Neural cell (in vitro differentiated cells): ENCODE measurements around the gene HYLS1. TPM values are rescaled to one million over a fixed set of nuclear protein-coding genes. Genes with fewer than 3 reads are reported as not detected.
"Not testable (repeated sequence)": the region's sequence is repeated elsewhere in the genome, so short reads cannot be mapped to it uniquely, and the experiment has no call there.

ENCODE experiments used
- H2AFZ ChIP-seq: fragments of 200-600, 300-800 bp; sonication (generic), shearing (Covaris generic); 2 replicates; pipeline ENCODE4 v1.6.0; 2014; ENCODE audit warnings: low read depth, mild to moderate bottlenecking, antibody characterized with exemption, low read length, moderate library complexity
- H3F3A ChIP-seq: fragments of 200-600 bp; shearing (Covaris generic); 2 replicates; pipeline ENCODE4 v1.6.1; 2016; ENCODE audit warnings: mild to moderate bottlenecking, moderate library complexity, mixed read lengths, antibody characterized with exemption, low read length; ENCODE audit not compliant: insufficient read depth, poor library complexity, severe bottlenecking
- H3K27ac ChIP-seq: fragments of 200-600, 300-800 bp; sonication (generic), shearing (Covaris generic); 2 replicates; pipeline ENCODE4 v1.5.1; 2014; ENCODE audit warnings: mild to moderate bottlenecking, low read length, moderate library complexity
- H3K27me3 ChIP-seq: fragments of 300-800, 200-600 bp; sonication (generic), shearing (Covaris generic); 2 replicates; pipeline ENCODE4 v1.6.0; 2014; ENCODE audit warnings: mild to moderate bottlenecking, low read depth, low read length, moderate library complexity; ENCODE audit not compliant: insufficient read depth
- H3K36me3 ChIP-seq: fragments of 300-800, 200-600 bp; sonication (generic), shearing (Covaris generic); 2 replicates; pipeline ENCODE4 v1.5.1; 2014; ENCODE audit warnings: mild to moderate bottlenecking, antibody characterized with exemption, low read length, moderate library complexity; ENCODE audit not compliant: insufficient read depth
- H3K4me2 ChIP-seq: fragments of 300-800, 200-600 bp; sonication (generic), shearing (Covaris generic); 2 replicates; pipeline ENCODE4 v1.6.0; 2014; ENCODE audit warnings: mild to moderate bottlenecking, low read length
- H3K4me3 ChIP-seq: fragments of 300-800, 200-600 bp; sonication (generic), shearing (Covaris generic); 2 replicates; pipeline ENCODE4 v1.5.1; 2014; ENCODE audit warnings: mild to moderate bottlenecking, low read length, moderate library complexity
- H3K79me2 ChIP-seq: fragments of 200-600 bp; shearing (Covaris generic); replicated peaks from 2 replicates; pipeline ENCODE4 v1.6.0; 2014; ENCODE audit warnings: mild to moderate bottlenecking, low read length, moderate library complexity; ENCODE audit not compliant: insufficient read depth
- H3K9ac ChIP-seq: fragments of 300-800, 200-600 bp; sonication (generic), shearing (Covaris generic); 2 replicates; pipeline ENCODE4 v1.6.1; 2016; ENCODE audit warnings: mild to moderate bottlenecking, low read length, mixed read lengths
- H3K9me2 ChIP-seq: fragments of 200-600 bp; shearing (Covaris generic); 2 replicates; pipeline ENCODE4 v1.6.1; 2016; ENCODE audit warnings: mild to moderate bottlenecking, low read length, mixed read lengths; ENCODE audit not compliant: insufficient read depth
- H3K9me3 ChIP-seq: fragments of 200-600, 300-800 bp; sonication (generic), shearing (Covaris generic); 2 replicates; pipeline ENCODE4 v1.6.1; 2016; ENCODE audit warnings: mild to moderate bottlenecking, mixed run types, low read length, moderate library complexity, mixed read lengths
- H4K20me1 ChIP-seq: fragments of 200-600 bp; shearing (Covaris generic); 2 replicates; pipeline ENCODE4 v1.6.1; 2016; ENCODE audit warnings: mild to moderate bottlenecking, mixed run types; ENCODE audit not compliant: insufficient read depth
- EP300 ChIP-seq: fragments of 450-650 bp; conservative IDR thresholded peaks from 2 replicates; pipeline ENCODE4 v1.6.1; 2014; ENCODE audit warnings: antibody characterized with exemption, mild to moderate bottlenecking, moderate library complexity; ENCODE audit not compliant: poor library complexity, severe bottlenecking
- EZH2 ChIP-seq: fragments of 200-600, 300-800 bp; shearing (Covaris generic), sonication (generic); IDR thresholded peaks from 2 replicates; pipeline ENCODE4 v1.6.1; 2014; ENCODE audit warnings: antibody characterized with exemption, low read length, borderline replicate concordance, mild to moderate bottlenecking; ENCODE audit not compliant: insufficient read depth, poor library complexity, severe bottlenecking
- MXI1 ChIP-seq: fragments of 450-650 bp; conservative IDR thresholded peaks from 2 replicates; pipeline ENCODE4 v1.6.1; 2014; ENCODE audit warnings: antibody characterized with exemption, mild to moderate bottlenecking; ENCODE audit not compliant: poor library complexity, severe bottlenecking
- POLR2AphosphoS5 ChIP-seq: IDR thresholded peaks from 2 replicates; pipeline ENCODE4 v1.6.1; 2012
- RAD21 ChIP-seq: fragments of 450-650 bp; conservative IDR thresholded peaks from 2 replicates; pipeline ENCODE4 v1.6.1; 2014; ENCODE audit warnings: antibody characterized with exemption, mild to moderate bottlenecking, moderate library complexity
- SMC3 ChIP-seq: fragments of 450-650 bp; conservative IDR thresholded peaks from 2 replicates; pipeline ENCODE4 v1.6.1; 2014; ENCODE audit warnings: antibody characterized with exemption, mild to moderate bottlenecking, moderate library complexity; ENCODE audit not compliant: poor library complexity
- TAF1 ChIP-seq: IDR thresholded peaks from 2 replicates; pipeline ENCODE4 v1.6.1; 2012; ENCODE audit warnings: low read depth
- polyA plus RNA-seq: library from polyadenylated mRNA; depleted of rRNA; stranded (reverse); fragments of >200 nt; gene quantifications from 2 replicates; pipeline ENCODE4 v1.2.3, GENCODE V29; 2014
- TF ChIP-seq, protein P1 (sequence below): IDR thresholded peaks from 2 replicates; pipeline ENCODE4 v1.6.1; 2012; ENCODE audit warnings: borderline replicate concordance
- TF ChIP-seq, protein P2 (sequence below): fragments of 450-650 bp; IDR thresholded peaks from 2 replicates; pipeline ENCODE4 v1.5.1; 2014; ENCODE audit warnings: antibody characterized with exemption, mild to moderate bottlenecking, moderate library complexity; ENCODE audit not compliant: poor library complexity, severe bottlenecking

The HYLS1 gene
- polyA plus RNA-seq, 1 donor from 2014 or later = 6.0 TPM

DNA sequence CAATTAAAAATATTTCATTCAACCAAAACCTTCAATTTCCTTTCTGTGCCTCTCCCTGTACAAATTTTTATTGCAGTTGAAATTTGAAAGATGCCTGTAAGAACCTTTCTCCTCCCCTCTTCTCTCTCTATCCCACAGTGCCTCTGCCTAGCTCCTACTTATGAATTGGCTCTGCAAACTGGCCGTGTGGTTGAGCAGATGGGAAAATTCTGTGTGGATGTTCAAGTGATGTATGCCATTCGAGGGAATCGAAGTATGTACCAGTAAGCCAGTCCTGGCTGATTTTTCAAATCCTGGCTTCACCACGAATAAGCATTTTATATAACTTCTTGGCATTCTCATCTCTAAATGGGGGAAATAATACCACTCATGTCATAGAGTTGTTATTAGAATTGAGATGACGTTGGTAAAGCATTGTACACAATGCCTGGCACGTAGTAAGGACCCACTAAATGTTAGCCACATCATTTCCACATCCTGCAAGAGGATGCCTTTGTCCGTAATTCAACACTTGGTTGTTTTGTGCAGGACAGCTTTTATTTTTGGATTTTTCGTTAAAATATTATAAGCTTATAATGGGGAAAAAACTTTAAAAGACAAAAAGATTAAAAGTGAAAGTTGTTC lies 22.9 kb downstream of the HYLS1 start:
- H3K27ac ChIP-seq = no peak overlapping the region
- no peak overlapping the region for H3K4me3 ChIP-seq

DNA sequence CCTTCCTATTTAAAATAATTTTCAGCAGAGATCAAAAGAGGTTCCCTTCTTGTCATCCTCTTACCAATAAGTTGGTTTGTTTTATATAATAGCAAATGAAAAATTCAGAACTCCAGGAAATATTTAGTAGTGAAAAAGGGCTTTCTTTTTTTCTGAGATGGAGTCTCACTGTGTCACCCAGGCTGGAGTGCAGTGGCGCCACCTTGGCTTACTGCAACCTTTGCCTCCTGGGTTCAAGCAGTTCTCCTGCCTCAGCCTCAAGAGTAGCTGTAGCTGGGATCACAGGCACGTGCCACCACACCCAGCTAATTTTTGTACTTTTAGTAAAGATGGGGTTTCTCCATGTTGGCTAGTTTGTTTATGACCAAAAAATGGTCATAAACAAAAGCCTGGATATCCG lies 27.1 kb downstream of the HYLS1 start:
- not testable (repeated sequence) for H3K4me2 ChIP-seq, H3F3A ChIP-seq, H4K20me1 ChIP-seq, H2AFZ ChIP-seq, H3K9me2 ChIP-seq, H3K79me2 ChIP-seq, H3K27ac ChIP-seq, H3K9ac ChIP-seq, H3K4me3 ChIP-seq, H3K36me3 ChIP-seq, H3K27me3 ChIP-seq, H3K9me3 ChIP-seq

More for the DNA sequence above, 22.9 kb downstream of the HYLS1 start:
- H3K4me2 ChIP-seq = no peak overlapping the region
- no peaks in the 10 kb centered on the region for H4K20me1 ChIP-seq
- H3K27me3 ChIP-seq = no peaks in the 10 kb centered on the region
- H3K9me3 ChIP-seq = no peaks in the 10 kb centered on the region
- H3F3A ChIP-seq = no peaks in the 10 kb centered on the region
- H3K9me2 ChIP-seq = no peaks in the 10 kb centered on the region
- H3K9ac ChIP-seq = no peak overlapping the region
- H2AFZ ChIP-seq = no peak overlapping the region
- H3K36me3 ChIP-seq = peaks cover 3% of the 10 kb centered on the region
- TF ChIP-seq, protein P1, sequence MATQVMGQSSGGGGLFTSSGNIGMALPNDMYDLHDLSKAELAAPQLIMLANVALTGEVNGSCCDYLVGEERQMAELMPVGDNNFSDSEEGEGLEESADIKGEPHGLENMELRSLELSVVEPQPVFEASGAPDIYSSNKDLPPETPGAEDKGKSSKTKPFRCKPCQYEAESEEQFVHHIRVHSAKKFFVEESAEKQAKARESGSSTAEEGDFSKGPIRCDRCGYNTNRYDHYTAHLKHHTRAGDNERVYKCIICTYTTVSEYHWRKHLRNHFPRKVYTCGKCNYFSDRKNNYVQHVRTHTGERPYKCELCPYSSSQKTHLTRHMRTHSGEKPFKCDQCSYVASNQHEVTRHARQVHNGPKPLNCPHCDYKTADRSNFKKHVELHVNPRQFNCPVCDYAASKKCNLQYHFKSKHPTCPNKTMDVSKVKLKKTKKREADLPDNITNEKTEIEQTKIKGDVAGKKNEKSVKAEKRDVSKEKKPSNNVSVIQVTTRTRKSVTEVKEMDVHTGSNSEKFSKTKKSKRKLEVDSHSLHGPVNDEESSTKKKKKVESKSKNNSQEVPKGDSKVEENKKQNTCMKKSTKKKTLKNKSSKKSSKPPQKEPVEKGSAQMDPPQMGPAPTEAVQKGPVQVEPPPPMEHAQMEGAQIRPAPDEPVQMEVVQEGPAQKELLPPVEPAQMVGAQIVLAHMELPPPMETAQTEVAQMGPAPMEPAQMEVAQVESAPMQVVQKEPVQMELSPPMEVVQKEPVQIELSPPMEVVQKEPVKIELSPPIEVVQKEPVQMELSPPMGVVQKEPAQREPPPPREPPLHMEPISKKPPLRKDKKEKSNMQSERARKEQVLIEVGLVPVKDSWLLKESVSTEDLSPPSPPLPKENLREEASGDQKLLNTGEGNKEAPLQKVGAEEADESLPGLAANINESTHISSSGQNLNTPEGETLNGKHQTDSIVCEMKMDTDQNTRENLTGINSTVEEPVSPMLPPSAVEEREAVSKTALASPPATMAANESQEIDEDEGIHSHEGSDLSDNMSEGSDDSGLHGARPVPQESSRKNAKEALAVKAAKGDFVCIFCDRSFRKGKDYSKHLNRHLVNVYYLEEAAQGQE = no peak
- no peak for TF ChIP-seq EZH2
- TF ChIP-seq RAD21 = no peak
- TF ChIP-seq, protein P2, sequence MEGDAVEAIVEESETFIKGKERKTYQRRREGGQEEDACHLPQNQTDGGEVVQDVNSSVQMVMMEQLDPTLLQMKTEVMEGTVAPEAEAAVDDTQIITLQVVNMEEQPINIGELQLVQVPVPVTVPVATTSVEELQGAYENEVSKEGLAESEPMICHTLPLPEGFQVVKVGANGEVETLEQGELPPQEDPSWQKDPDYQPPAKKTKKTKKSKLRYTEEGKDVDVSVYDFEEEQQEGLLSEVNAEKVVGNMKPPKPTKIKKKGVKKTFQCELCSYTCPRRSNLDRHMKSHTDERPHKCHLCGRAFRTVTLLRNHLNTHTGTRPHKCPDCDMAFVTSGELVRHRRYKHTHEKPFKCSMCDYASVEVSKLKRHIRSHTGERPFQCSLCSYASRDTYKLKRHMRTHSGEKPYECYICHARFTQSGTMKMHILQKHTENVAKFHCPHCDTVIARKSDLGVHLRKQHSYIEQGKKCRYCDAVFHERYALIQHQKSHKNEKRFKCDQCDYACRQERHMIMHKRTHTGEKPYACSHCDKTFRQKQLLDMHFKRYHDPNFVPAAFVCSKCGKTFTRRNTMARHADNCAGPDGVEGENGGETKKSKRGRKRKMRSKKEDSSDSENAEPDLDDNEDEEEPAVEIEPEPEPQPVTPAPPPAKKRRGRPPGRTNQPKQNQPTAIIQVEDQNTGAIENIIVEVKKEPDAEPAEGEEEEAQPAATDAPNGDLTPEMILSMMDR = no peak
- TF ChIP-seq POLR2AphosphoS5 = no peak
- TF ChIP-seq SMC3 = no peak
- TF ChIP-seq MXI1 = no peak
- no peak for TF ChIP-seq TAF1
- no peak for TF ChIP-seq EP300
- no peaks in the 10 kb centered on the region for H3K79me2 ChIP-seq
